OCI-LY3 (cell line): Measurements from ENCODE around the gene ZKSCAN4.

Source experiments
- H2AFZ ChIP-seq: fragments of 200-600, 300-600 bp; shearing (Covaris generic); 2 replicates; pipeline ENCODE4 v1.6.0; 2014; ENCODE audit warnings: antibody characterized with exemption, low read depth, low read length
- H3K27ac ChIP-seq: fragments of 200-600, 300-600 bp; sonication (generic); 2 replicates; pipeline ENCODE4 v1.5.1; 2014; ENCODE audit warnings: mild to moderate bottlenecking, low read length, moderate library complexity, mixed read lengths
- H3K27me3 ChIP-seq: fragments of 200-600, 300-600 bp; sonication (generic); 2 replicates; pipeline ENCODE4 v1.6.1; 2014; ENCODE audit warnings: low read depth, low read length, mixed read lengths
- H3K36me3 ChIP-seq: fragments of 200-600, 300-600 bp; sonication (generic); replicated peaks from 2 replicates; pipeline ENCODE3; 2014; ENCODE audit warnings: low read depth, low read length, mixed read lengths
- H3K4me1 ChIP-seq: fragments of 300-600, 200-600 bp; sonication (generic); 2 replicates; pipeline ENCODE4 v1.6.1; 2014; ENCODE audit warnings: low read length, mixed read lengths
- H3K4me2 ChIP-seq: fragments of 200-600, 300-600 bp; sonication (generic); 2 replicates; pipeline ENCODE4 v1.6.1; 2014; ENCODE audit warnings: low read length, mixed read lengths
- H3K4me3 ChIP-seq: fragments of 300-600, 200-600 bp; sonication (generic); 2 replicates; pipeline ENCODE4 v1.5.1; 2014; ENCODE audit warnings: antibody characterized with exemption, mild to moderate bottlenecking, low read length, moderate library complexity
- H3K79me2 ChIP-seq: fragments of 300-600, 200-600 bp; shearing (Covaris generic); 2 replicates; pipeline ENCODE4 v1.6.1; 2014; ENCODE audit warnings: mild to moderate bottlenecking, low read length, mixed read lengths
- H3K9ac ChIP-seq: fragments of 300-600, 200-600 bp; shearing (Covaris generic); 2 replicates; pipeline ENCODE4 v1.6.0; 2014; ENCODE audit warnings: mild to moderate bottlenecking, low read length, moderate library complexity
- H3K9me3 ChIP-seq: fragments of 200-600, 300-600 bp; shearing (Covaris generic); 2 replicates; pipeline ENCODE4 v1.6.1; 2014; ENCODE audit warnings: low read length, mixed read lengths; ENCODE audit not compliant: insufficient read depth
- H4K20me1 ChIP-seq: fragments of 200-600, 300-600 bp; sonication (generic); 2 replicates; pipeline ENCODE4 v1.6.1; 2016; ENCODE audit warnings: low read length, mixed read lengths; ENCODE audit not compliant: insufficient read depth
- CTCF ChIP-seq: fragments of 200-600, 300-600 bp; sonication (generic); IDR thresholded peaks from 2 replicates; pipeline ENCODE4 v1.5.1; 2014; ENCODE audit warnings: antibody characterized with exemption, low read length, low read depth
- EZH2phosphoT487 ChIP-seq: fragments of 200-600 bp; shearing (Covaris generic); IDR thresholded peaks from 2 replicates; pipeline ENCODE4 v1.6.1; 2018; ENCODE audit warnings: antibody characterized with exemption, mixed run types, low read depth

Gene ZKSCAN4

GRCh38 chr6:28257042-28257441, 5.0 kb upstream of the ZKSCAN4 start:
- no peak overlapping the region for H3K9ac ChIP-seq
- no peaks in the 10 kb centered on the region for H3K79me2 ChIP-seq
- no peak overlapping the region for H3K4me2 ChIP-seq
- H2AFZ ChIP-seq, result no peak overlapping the region
- H3K27me3 ChIP-seq, result no peaks in the 10 kb centered on the region
- no peaks in the 10 kb centered on the region for H4K20me1 ChIP-seq
- H3K36me3 ChIP-seq, result no peaks in the 10 kb centered on the region
- no peak overlapping the region for H3K27ac ChIP-seq
- TF ChIP-seq EZH2phosphoT487 (no peak), CTCF (no peak)
- no peak overlapping the region for H3K4me3 ChIP-seq
- H3K4me1 ChIP-seq, result peaks cover 5% of the 10 kb centered on the region; the same call in 1 of the 2 replicates
- no peaks in the 10 kb centered on the region for H3K9me3 ChIP-seq

- no peaks in the 10 kb centered on the region for H3K27me3 ChIP-seq
Measured at GRCh38 chr6:28254121-28254519, 2.1 kb upstream of the ZKSCAN4 start.

GRCh38 chr6:28251661-28252008, 434 bp downstream of the ZKSCAN4 start:
- no peaks in the 10 kb centered on the region for H3K9me3 ChIP-seq
- TF ChIP-seq CTCF, result no peak
- TF ChIP-seq EZH2phosphoT487, result no peak
- H3K9ac ChIP-seq, result peak overlapping the region; percentile 49
- no peaks in the 10 kb centered on the region for H3K36me3 ChIP-seq
- no peaks in the 10 kb centered on the region for H4K20me1 ChIP-seq
- peak overlapping the region; percentile 81 for H3K4me2 ChIP-seq
- H3K4me3 ChIP-seq, result peak overlapping the region; percentile 83
- H3K27ac ChIP-seq, result no peak overlapping the region
- H3K79me2 ChIP-seq, result no peaks in the 10 kb centered on the region
- no peaks in the 10 kb centered on the region for H3K27me3 ChIP-seq
- H2AFZ ChIP-seq, result peak overlapping the region; percentile 98
- peaks cover 5% of the 10 kb centered on the region; the same call in 1 of the 2 replicates for H3K4me1 ChIP-seq

More at GRCh38 chr6:28254121-28254519, 2.1 kb upstream of the ZKSCAN4 start:
- Histone ChIP-seq H3K9ac (no peak overlapping the region), H2AFZ (no peak overlapping the region), H3K27ac (no peak overlapping the region), H3K4me2 (no peak overlapping the region), H3K9me3 (no peaks in the 10 kb centered on the region), H3K79me2 (no peaks in the 10 kb centered on the region), H3K36me3 (no peaks in the 10 kb centered on the region), H3K4me3 (no peak overlapping the region), H4K20me1 (no peaks in the 10 kb centered on the region), H3K4me1 (peaks cover 5% of the 10 kb centered on the region; the same call in 1 of the 2 replicates)
- TF ChIP-seq CTCF, result no peak
- no peak for TF ChIP-seq EZH2phosphoT487

- Histone ChIP-seq H4K20me1 (no peaks in the 10 kb centered on the region), H3K27me3 (no peaks in the 10 kb centered on the region), H3K4me2 (no peak overlapping the region), H3K9ac (no peak overlapping the region), H3K4me1 (peaks cover 5% of the 10 kb centered on the region; the same call in 1 of the 2 replicates), H3K4me3 (no peak overlapping the region), H3K36me3 (no peaks in the 10 kb centered on the region), H2AFZ (no peak overlapping the region), H3K79me2 (no peaks in the 10 kb centered on the region), H3K27ac (no peak overlapping the region), H3K9me3 (no peaks in the 10 kb centered on the region)
- TF ChIP-seq EZH2phosphoT487 (no peak), CTCF (no peak)
Measured at GRCh38 chr6:28250747-28251146, 1.3 kb downstream of the ZKSCAN4 start.
